ENCODE measurements around the gene SLC35E1. TPM values are rescaled to one million over a fixed set of nuclear protein-coding genes. Genes with fewer than 3 reads are reported as not detected.

SLC35E1 gene
- total RNA-seq, 4 donors from 2014 or later: 31.0 to 56.1 (median 42.8) TPM

DNA sequence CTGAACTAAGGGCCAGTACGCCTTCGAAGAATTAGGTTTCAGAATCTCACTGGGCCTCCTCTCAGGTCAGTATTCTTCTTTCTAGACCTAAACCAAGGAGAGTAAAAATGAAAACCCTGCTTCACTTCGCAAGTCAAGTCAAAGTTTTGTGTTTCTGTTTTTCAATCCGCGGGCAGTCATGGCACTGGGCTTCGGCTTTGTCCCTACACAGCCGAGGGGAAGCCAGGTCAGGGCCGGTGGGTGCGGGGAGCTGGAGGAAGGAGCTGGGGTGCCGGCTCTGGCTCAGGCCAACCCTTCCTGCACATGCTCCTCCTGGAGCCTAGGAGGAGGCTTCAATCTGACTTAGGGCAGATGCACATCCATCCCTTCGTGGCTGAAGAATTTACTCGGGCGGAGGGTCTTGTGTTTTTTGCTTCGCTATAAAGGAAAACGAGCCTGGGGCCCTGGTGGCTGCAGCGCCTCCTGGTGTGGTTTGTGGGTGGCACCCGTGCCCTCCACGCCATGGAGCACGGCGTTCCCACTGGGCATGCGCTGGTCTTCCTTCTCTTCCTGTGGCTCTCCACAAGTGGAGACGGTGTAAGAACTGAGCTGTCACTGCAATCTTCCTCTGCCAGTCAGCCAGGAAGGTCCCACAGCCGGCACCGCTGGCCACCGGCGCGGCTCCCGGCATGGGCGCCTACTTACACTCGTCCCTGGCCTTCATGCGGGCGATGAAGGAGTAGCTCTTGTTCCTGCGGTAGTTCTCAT is 53.6 kb downstream of the SLC35E1 start:
- no peak for DNase-seq
- WGBS, 2 donors (ENCODE audit: low coverage in 1 of 2): 89 to 90% methylated on average over 2 to 33 of the region's 33 CpGs

DNA sequence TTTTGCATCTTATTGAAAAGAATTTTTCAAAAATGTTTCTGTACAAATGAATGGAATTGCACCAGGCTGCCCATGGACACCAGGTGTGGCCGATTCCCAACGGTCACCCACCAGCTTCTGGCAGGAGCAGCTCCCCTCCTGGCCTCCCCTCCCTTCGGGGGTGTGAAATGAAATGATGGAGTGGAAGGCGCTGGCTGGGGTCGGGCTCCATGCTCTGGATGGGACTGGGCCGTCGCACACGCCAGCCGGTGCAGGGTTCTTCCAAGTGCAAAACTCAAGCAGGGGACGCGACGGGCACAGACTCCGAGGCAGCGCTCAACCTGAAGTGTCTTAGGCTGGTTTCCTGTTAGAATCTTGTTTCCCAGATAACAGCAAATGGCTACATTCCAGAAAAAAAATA is 54.2 kb downstream of the SLC35E1 start:
- no peak for TF ChIP-seq EP300 (IDR thresholded peaks at IDR 0.05; ENCODE audit: low read depth)
- TF ChIP-seq POLR2AphosphoS5 (IDR thresholded peaks at IDR 0.05): no peak
- TF ChIP-seq, protein P1, sequence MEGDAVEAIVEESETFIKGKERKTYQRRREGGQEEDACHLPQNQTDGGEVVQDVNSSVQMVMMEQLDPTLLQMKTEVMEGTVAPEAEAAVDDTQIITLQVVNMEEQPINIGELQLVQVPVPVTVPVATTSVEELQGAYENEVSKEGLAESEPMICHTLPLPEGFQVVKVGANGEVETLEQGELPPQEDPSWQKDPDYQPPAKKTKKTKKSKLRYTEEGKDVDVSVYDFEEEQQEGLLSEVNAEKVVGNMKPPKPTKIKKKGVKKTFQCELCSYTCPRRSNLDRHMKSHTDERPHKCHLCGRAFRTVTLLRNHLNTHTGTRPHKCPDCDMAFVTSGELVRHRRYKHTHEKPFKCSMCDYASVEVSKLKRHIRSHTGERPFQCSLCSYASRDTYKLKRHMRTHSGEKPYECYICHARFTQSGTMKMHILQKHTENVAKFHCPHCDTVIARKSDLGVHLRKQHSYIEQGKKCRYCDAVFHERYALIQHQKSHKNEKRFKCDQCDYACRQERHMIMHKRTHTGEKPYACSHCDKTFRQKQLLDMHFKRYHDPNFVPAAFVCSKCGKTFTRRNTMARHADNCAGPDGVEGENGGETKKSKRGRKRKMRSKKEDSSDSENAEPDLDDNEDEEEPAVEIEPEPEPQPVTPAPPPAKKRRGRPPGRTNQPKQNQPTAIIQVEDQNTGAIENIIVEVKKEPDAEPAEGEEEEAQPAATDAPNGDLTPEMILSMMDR (IDR thresholded peaks at IDR 0.05): no peak
- TF ChIP-seq POLR2A (IDR thresholded peaks at IDR 0.05): no peak
- in situ Hi-C loops (cut with MboI; ENCODE audit: low pct_ligation_motif_present in 1 of 4, low pct_unique_long_range_greater_than_20kb in 1 of 4, low sequenced_read_pairs in 3 of 4): no loop called here
- peaks cover 0 to 45% (median 20%) of the 10 kb centered on the region in 4 donors for H3K36me3 ChIP-seq

More for the DNA sequence above, 53.6 kb downstream of the SLC35E1 start:
- Histone ChIP-seq H3K27ac (no peak overlapping the region), H3K27me3 (no peaks in the 10 kb centered on the region), H3K4me3 (no peak overlapping the region), H3K36me3 (peaks cover 0 to 51% (median 23%) of the 10 kb centered on the region in 4 donors), H3K9me3 (no peaks in the 10 kb centered on the region), H3K4me1 (no peaks in the 10 kb centered on the region)
- intact Hi-C loops (cut with DNase I; ENCODE audit: low total_unique reads): loop anchor here (5.0 kb wide), 1 partner anchor 999 kb away; no protein-coding TSS in a partner anchor
- no peak for TF ChIP-seq POLR2AphosphoS5 (IDR thresholded peaks at IDR 0.05)
- TF ChIP-seq EP300 (IDR thresholded peaks at IDR 0.05; ENCODE audit: low read depth): no peak
- no peak for TF ChIP-seq POLR2A (IDR thresholded peaks at IDR 0.05)
- TF ChIP-seq, protein P1 (IDR thresholded peaks at IDR 0.05): no peak
- in situ Hi-C loops (cut with MboI; ENCODE audit: low pct_ligation_motif_present in 1 of 4, low pct_unique_long_range_greater_than_20kb in 1 of 4, low sequenced_read_pairs in 3 of 4): no loop called here

DNA sequence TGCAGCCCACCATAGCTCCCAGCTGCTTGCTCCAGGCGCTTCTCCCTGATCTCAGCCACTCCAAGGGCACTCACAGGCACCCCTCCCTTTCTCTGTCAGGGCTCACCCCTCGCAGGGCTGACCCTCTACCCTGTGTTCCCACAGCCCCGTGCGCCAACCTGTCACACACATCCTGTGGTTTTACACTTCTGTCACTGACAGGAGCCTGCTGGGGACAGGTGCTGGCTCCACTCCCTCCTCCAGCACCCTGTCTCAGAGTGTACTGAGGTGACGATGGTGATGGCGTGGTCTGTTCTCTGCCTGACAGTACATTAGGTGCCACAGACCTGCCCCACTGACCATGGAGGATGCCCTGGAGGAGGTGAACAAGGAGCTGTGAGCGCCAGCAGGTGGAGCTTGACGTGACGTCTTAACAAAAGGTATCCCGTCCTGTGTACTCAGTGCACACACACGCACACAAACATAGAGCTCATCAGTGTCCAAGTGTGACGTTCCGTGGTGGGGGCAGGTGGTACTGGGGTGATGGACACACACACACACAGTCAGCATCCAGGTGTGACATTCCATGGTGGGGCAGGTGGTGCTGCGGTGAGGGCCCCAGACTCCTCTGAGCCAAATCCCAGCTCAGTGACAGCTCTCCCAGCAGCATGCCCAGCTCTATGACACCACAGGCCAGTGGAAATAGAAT is 55.1 kb downstream of the SLC35E1 start:
- Histone ChIP-seq H3K27me3 (no peaks in the 10 kb centered on the region), H3K4me3 (no peak overlapping the region), H3K36me3 (peaks cover 0 to 37% (median 17%) of the 10 kb centered on the region in 4 donors), H3K27ac (no peak overlapping the region), H3K9me3 (no peaks in the 10 kb centered on the region), H3K4me1 (no peaks in the 10 kb centered on the region)
- 85 to 100% methylated on average over 1 to 14 of the region's 14 CpGs for WGBS, 2 donors (ENCODE audit: low coverage in 1 of 2)
- in situ Hi-C loops (cut with MboI; ENCODE audit: low pct_ligation_motif_present in 1 of 4, low pct_unique_long_range_greater_than_20kb in 1 of 4, low sequenced_read_pairs in 3 of 4) (no loop called here), intact Hi-C loops (cut with DNase I; ENCODE audit: low total_unique reads) (loop anchor here (5.0 kb wide), 1 partner anchor 1000 kb away; no protein-coding TSS in a partner anchor)
- TF ChIP-seq, protein P1 (IDR thresholded peaks at IDR 0.05): no peak
- TF ChIP-seq POLR2AphosphoS5 (IDR thresholded peaks at IDR 0.05): no peak
- no peak for DNase-seq

More for the DNA sequence above, 54.2 kb downstream of the SLC35E1 start:
- Histone ChIP-seq H3K27me3 (no peaks in the 10 kb centered on the region), H3K9me3 (no peaks in the 10 kb centered on the region), H3K4me3 (no peak overlapping the region), H3K27ac (no peak overlapping the region), H3K4me1 (no peaks in the 10 kb centered on the region)
- no peak for DNase-seq
- intact Hi-C loops (cut with DNase I; ENCODE audit: low total_unique reads): loop anchor here (5.0 kb wide), 1 partner anchor 999 kb away; no protein-coding TSS in a partner anchor
- 86 to 90% methylated on average over 4 to 14 of the region's 14 CpGs for WGBS, 2 donors (ENCODE audit: low coverage in 1 of 2)

DNA sequence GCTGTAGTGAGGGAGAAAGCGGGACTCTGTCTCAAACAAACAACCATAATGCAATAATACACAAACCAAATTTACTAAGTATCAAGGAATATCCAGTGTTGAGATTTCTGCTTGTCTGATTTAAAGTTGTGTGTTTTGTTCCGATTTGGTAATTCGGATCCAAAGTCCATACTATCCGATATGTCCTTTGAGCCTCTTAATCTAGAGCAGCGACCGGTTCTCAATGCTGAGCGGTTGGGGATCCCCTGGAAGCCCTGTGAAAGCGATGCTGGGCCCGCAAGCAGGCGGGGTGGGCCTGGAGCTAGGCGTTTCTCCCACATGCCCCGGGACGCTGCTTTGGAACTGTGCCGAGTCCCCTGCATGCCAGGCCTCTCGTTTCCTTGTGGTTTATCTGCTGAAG is 55.8 kb downstream of the SLC35E1 start:
- Histone ChIP-seq H3K4me1 (no peaks in the 10 kb centered on the region), H3K9me3 (no peaks in the 10 kb centered on the region), H3K36me3 (peaks cover 0 to 31% (median 15%) of the 10 kb centered on the region in 4 donors), H3K27ac (no peak overlapping the region), H3K27me3 (no peaks in the 10 kb centered on the region), H3K4me3 (no peak overlapping the region)
- in situ Hi-C loops (cut with MboI; ENCODE audit: low pct_ligation_motif_present in 1 of 4, low pct_unique_long_range_greater_than_20kb in 1 of 4, low sequenced_read_pairs in 3 of 4) (no loop called here), intact Hi-C loops (cut with DNase I; ENCODE audit: low total_unique reads) (loop anchor here (5.0 kb wide), 1 partner anchor 1001 kb away; no protein-coding TSS in a partner anchor)
- 88 to 100% methylated on average over 4 to 15 of the region's 15 CpGs for WGBS, 2 donors (ENCODE audit: low coverage in 1 of 2)
- no peak for DNase-seq
- TF ChIP-seq POLR2A (IDR thresholded peaks at IDR 0.05) (no peak), EP300 (IDR thresholded peaks at IDR 0.05; ENCODE audit: low read depth) (no peak)
- TF ChIP-seq, protein P1 (IDR thresholded peaks at IDR 0.05): no peak

Data from transverse colon (tissue), 4 donors.